HepG2 (cell line): ENCODE results near the gene C20orf202. TPM values are rescaled to one million over a fixed set of nuclear protein-coding genes. Genes with fewer than 3 reads are reported as not detected.

Experiments used
- AHR ChIP-seq: IDR thresholded peaks from 2 replicates; pipeline ENCODE4 v1.6.1; 2018; ENCODE audit warnings: missing genetic modification reagents, missing compliant biosample characterization
- FUBP1 ChIP-seq: sonication (generic); formaldehyde crosslinking; IDR thresholded peaks from 2 replicates; pipeline ENCODE4 v1.5.1; 2020; ENCODE audit warnings: missing genetic modification reagents, mild to moderate bottlenecking, borderline replicate concordance
- HMGXB4 ChIP-seq, 2 experiments: sonication (generic) in 1 of 2; formaldehyde crosslinking in 1 of 2; IDR thresholded peaks; 2 replicates each; pipeline versions ENCODE4 v1.4.0 to v1.6.1; 2018 to 2020; ENCODE audit warnings: missing genetic modification reagents in 2 of 2, borderline replicate concordance in 1 of 2, low read depth in 1 of 2, mild to moderate bottlenecking in 1 of 2, missing biosample characterization in 1 of 2
- NR2F1 ChIP-seq, 2 experiments: fragments of 450-650 bp in 1 of 2; formaldehyde crosslinking in 1 of 2; IDR thresholded peaks; 2 replicates each; pipeline versions ENCODE4 v1.5.0 to v1.6.1; 2016 to 2020; ENCODE audit warnings: mild to moderate bottlenecking in 1 of 2, missing compliant biosample characterization in 1 of 2, missing genetic modification reagents in 1 of 2, moderate library complexity in 1 of 2
- RXRA ChIP-seq: sonication (generic); formaldehyde crosslinking; IDR thresholded peaks from 2 replicates; pipeline ENCODE4 v1.5.1; 2020; ENCODE audit warnings: missing genetic modification reagents
- XBP1 ChIP-seq: sonication (generic); formaldehyde crosslinking; IDR thresholded peaks from 2 replicates; pipeline ENCODE4 v1.5.0; 2020; ENCODE audit warnings: missing genetic modification reagents
- ZNF121 ChIP-seq: sonication (generic); formaldehyde crosslinking; IDR thresholded peaks from 2 replicates; pipeline ENCODE4 v1.5.0; 2020; ENCODE audit warnings: mild to moderate bottlenecking, missing genetic modification reagents
- ZNF17 ChIP-seq: sonication (generic); formaldehyde crosslinking; IDR thresholded peaks from 2 replicates; pipeline ENCODE4 v1.5.0; 2020; ENCODE audit warnings: mild to moderate bottlenecking, missing genetic modification reagents
- ZNF407 ChIP-seq: sonication (generic); formaldehyde crosslinking; IDR thresholded peaks from one replicate; pipeline ENCODE4 v1.5.1; 2020; ENCODE audit warnings: mild to moderate bottlenecking, missing genetic modification reagents; ENCODE audit errors: not compliant biosample characterization
- polyA plus RNA-seq, 8 experiments: library from polyadenylated mRNA; depleted of rRNA in 3 of 8; stranded (reverse) in 7 of 8; unstranded in 1 of 8; fragments of >200 nt; fragmentation: Illumina TruSeq in 4 of 8; extraction: Trizol in 4 of 8; gene quantifications; 2 replicates each; pipeline versions ENCODE4 v1.2.1 to v1.2.3, GENCODE V29; 2011 to 2016; ENCODE audit warnings: low read depth in 4 of 8, missing spikeins in 1 of 8, mixed read lengths in 1 of 8; ENCODE audit not compliant: insufficient read depth in 1 of 8
- total RNA-seq, 5 experiments: library from RNA; depleted of rRNA; stranded (reverse); fragments of >200 nt; fragmentation: Illumina TruSeq; extraction: Trizol; gene quantifications; 2 replicates each; pipeline ENCODE4 v1.2.3, GENCODE V29; 2016; ENCODE audit warnings: low read depth in 1 of 5

Gene C20orf202
- total and polyA plus RNA-seq, 2 of the 13 experiments (the other 11 are each of a cell fraction or from before 2014, with no cell fraction given), result 0.20 to 1.2 TPM

GRCh38 chr20:1185790-1186334, 17.4 kb upstream of the C20orf202 start (continued):
- TF ChIP-seq ZNF407 (CRISPR knock-in tag) (peak; percentile 17), AHR (CRISPR knock-in tag) (no peak), RXRA (CRISPR knock-in tag) (no peak), HMGXB4 (CRISPR knock-in tag; IDR thresholded peaks at IDR 0.05; ENCODE audit: borderline replicate concordance in 1 of 2, low read depth in 1 of 2) (peak; percentile 62 to 96), ZNF17 (CRISPR knock-in tag) (no peak), XBP1 (CRISPR knock-in tag) (no peak), FUBP1 (CRISPR knock-in tag) (no peak), NR2F1 (CRISPR knock-in tag; IDR thresholded peaks at IDR 0.05) (peak in 1 of 2 experiments; percentile 37; a peak in 1 of 4 replicates), ZNF121 (CRISPR knock-in tag) (no peak)
